ENCODE measurements around the gene ARHGAP24. TPM values are rescaled to one million over a fixed set of nuclear protein-coding genes. Genes with fewer than 3 reads are reported as not detected.

ARHGAP24 gene
- total and polyA plus RNA-seq, 2 of the 13 experiments (the other 11 are each of a cell fraction or from before 2014, with no cell fraction given) = 0.07 to 0.55 TPM

DNA sequence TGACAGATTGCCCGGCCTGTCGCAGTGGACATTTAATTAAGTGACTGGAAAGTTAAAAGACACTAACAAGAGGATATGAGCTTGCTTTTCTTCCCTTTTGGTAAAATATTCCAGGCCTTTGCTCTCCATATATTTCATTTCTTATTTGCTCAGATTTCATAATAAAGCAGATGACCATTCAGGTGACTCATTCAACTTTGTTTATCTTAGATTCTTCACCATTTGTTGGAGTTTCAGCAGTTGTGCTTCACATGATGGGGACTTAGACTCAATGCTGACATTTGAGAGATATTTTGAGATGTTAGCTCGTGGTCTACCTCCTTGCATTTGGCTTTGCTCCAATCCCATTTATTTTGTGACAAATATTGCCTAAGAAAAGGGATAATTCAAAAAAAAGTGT is 312.2 kb downstream of the ARHGAP24 start (continued):
- TF ChIP-seq, protein P1, sequence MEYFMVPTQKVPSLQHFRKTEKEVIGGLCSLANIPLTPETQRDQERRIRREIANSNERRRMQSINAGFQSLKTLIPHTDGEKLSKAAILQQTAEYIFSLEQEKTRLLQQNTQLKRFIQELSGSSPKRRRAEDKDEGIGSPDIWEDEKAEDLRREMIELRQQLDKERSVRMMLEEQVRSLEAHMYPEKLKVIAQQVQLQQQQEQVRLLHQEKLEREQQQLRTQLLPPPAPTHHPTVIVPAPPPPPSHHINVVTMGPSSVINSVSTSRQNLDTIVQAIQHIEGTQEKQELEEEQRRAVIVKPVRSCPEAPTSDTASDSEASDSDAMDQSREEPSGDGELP (IDR thresholded peaks at IDR 0.05; ENCODE audit: borderline replicate concordance, low read depth) = no peak

DNA sequence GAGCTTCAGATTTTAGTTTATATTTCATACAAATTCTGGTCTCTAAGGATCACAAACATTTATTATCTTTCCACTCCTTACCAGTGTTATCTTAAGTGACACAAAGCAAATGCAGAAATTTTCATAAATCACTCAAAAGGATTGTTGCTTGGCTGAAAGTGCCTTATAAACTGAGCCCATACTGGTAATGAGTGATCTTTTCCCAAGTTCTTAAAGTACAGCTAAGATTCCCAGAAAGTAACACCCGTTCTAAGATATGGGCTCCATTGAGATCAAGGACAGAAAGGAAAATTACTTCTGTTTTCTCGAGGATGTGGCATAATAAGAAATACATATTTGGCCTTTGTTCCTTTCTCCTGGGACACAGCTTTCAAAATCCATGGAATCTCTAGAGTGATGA is 313.7 kb downstream of the ARHGAP24 start:
- no peaks in the 10 kb centered on the region for H3K36me3 ChIP-seq (replicated peaks in 1 of 2; ENCODE audit: control insufficient read depth in 1 of 2, insufficient read depth in 2 of 2, low read length in 2 of 2)
- BruUV-seq (replicated peaks) = no TSS peak
- intact Hi-C loops (cut with micrococcal nuclease; ENCODE audit: unreplicated experiment) (loop anchor here (10.0 kb wide), 1 partner anchor 426 kb away; no protein-coding TSS in a partner anchor), in situ Hi-C loops (cut with HindIII; ENCODE audit: extremely low pct_ligation_motif_present, low pct_unique_long_range_greater_than_20kb) (no loop called here)
- POLR2A ChIA-PET = no interaction called here
- ATAC-seq = no peak
- CTCF ChIA-PET (ENCODE audit: low intra/inter-chr PET ratio, low total read pairs) = no interaction called here
- no peak overlapping the region for H2AFZ ChIP-seq (ENCODE audit: low read length)
- TF ChIP-seq, protein P1 (IDR thresholded peaks at IDR 0.05; ENCODE audit: borderline replicate concordance, low read depth) = no peak
- TF ChIP-seq, protein P2, sequence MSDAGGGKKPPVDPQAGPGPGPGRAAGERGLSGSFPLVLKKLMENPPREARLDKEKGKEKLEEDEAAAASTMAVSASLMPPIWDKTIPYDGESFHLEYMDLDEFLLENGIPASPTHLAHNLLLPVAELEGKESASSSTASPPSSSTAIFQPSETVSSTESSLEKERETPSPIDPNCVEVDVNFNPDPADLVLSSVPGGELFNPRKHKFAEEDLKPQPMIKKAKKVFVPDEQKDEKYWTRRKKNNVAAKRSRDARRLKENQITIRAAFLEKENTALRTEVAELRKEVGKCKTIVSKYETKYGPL (CRISPR knock-in tag; IDR thresholded peaks at IDR 0.05) = no peak
- TF ChIP-seq GLI4 (CRISPR knock-in tag; IDR thresholded peaks at IDR 0.05; ENCODE audit: borderline replicate concordance) = no peak
- no peak for TF ChIP-seq SMAD1 (CRISPR knock-in tag; IDR thresholded peaks at IDR 0.05; ENCODE audit: borderline replicate concordance, low read depth)
- TF ChIP-seq, protein P3, sequence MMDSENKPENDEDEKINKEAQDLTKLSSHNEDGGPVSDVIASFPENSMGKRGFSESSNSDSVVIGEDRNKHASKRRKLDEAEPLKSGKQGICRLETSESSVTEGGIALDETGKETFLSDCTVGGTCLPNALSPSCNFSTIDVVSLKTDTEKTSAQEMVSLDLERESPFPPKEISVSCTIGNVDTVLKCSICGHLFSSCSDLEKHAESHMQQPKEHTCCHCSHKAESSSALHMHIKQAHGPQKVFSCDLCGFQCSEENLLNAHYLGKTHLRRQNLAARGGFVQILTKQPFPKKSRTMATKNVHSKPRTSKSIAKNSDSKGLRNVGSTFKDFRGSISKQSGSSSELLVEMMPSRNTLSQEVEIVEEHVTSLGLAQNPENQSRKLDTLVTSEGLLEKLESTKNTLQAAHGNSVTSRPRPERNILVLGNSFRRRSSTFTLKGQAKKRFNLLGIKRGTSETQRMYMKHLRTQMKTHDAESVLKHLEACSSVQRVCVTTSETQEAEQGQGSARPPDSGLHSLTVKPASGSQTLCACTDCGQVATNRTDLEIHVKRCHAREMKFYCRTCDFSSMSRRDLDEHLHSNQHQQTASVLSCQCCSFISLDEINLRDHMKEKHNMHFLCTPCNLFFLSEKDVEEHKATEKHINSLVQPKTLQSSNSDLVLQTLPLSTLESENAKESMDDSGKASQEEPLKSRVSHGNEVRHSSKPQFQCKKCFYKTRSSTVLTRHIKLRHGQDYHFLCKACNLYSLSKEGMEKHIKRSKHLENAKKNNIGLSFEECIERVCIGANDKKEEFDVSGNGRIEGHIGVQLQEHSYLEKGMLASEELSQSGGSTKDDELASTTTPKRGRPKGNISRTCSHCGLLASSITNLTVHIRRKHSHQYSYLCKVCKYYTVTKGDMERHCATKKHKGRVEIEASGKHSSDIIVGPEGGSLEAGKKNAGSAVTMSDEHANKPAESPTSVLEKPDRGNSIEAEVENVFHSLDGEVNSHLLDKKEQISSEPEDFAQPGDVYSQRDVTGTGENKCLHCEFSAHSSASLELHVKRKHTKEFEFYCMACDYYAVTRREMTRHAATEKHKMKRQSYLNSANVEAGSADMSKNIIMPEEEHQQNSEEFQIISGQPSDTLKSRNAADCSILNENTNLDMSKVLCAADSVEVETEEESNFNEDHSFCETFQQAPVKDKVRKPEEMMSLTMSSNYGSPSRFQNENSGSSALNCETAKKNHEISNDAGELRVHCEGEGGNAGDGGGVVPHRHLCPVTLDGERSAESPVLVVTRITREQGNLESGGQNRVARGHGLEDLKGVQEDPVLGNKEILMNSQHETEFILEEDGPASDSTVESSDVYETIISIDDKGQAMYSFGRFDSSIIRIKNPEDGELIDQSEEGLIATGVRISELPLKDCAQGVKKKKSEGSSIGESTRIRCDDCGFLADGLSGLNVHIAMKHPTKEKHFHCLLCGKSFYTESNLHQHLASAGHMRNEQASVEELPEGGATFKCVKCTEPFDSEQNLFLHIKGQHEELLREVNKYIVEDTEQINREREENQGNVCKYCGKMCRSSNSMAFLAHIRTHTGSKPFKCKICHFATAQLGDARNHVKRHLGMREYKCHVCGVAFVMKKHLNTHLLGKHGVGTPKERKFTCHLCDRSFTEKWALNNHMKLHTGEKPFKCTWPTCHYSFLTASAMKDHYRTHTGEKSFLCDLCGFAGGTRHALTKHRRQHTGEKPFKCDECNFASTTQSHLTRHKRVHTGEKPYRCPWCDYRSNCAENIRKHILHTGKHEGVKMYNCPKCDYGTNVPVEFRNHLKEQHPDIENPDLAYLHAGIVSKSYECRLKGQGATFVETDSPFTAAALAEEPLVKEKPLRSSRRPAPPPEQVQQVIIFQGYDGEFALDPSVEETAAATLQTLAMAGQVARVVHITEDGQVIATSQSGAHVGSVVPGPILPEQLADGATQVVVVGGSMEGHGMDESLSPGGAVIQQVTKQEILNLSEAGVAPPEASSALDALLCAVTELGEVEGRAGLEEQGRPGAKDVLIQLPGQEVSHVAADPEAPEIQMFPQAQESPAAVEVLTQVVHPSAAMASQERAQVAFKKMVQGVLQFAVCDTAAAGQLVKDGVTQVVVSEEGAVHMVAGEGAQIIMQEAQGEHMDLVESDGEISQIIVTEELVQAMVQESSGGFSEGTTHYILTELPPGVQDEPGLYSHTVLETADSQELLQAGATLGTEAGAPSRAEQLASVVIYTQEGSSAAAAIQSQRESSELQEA (CRISPR knock-in tag; IDR thresholded peaks at IDR 0.05; ENCODE audit: not compliant biosample characterization) = no peak
- TF ChIP-seq RFX3 (CRISPR knock-in tag; IDR thresholded peaks at IDR 0.05) = no peak
- TF ChIP-seq ZFY (CRISPR knock-in tag; IDR thresholded peaks at IDR 0.05) = no peak
- TF ChIP-seq, protein P4, sequence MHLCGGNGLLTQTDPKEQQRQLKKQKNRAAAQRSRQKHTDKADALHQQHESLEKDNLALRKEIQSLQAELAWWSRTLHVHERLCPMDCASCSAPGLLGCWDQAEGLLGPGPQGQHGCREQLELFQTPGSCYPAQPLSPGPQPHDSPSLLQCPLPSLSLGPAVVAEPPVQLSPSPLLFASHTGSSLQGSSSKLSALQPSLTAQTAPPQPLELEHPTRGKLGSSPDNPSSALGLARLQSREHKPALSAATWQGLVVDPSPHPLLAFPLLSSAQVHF (CRISPR knock-in tag; IDR thresholded peaks at IDR 0.05) = no peak
- TF ChIP-seq ZNF558 (CRISPR knock-in tag; IDR thresholded peaks at IDR 0.05; ENCODE audit: borderline replicate concordance) = no peak
- TF ChIP-seq AGO2 (optimal IDR thresholded peaks at IDR 0.05; ENCODE audit: low read depth, low read length) = no peak
- no peaks in the 10 kb centered on the region for H3K27me3 ChIP-seq (ENCODE audit: control insufficient read depth in 1 of 2, insufficient read depth in 2 of 2, low read length in 2 of 2)
- 0% methylated on average over 2 of the region's 2 CpGs for WGBS (ENCODE audit: low lambda C conversion rate)
- no peaks in the 10 kb centered on the region for H3K9me3 ChIP-seq (ENCODE audit: low read length)
- no peaks in the 10 kb centered on the region for H3K79me2 ChIP-seq (ENCODE audit: insufficient read depth, low read length)
- DNase-seq (ENCODE audit: low spot score) = no peak
- no peak overlapping the region for H3K4me2 ChIP-seq (ENCODE audit: low read depth, low read length)
- H3K9ac ChIP-seq (ENCODE audit: insufficient read depth, low read depth, low read length) = no peak overlapping the region
- FAIRE-seq = no peak
- no peak overlapping the region for H3K4me3 ChIP-seq (replicated peaks in 1 of 3; ENCODE audit: insufficient read depth in 1 of 3, low read depth in 2 of 3, low read length in 3 of 3)
- H3K4me1 ChIP-seq (ENCODE audit: insufficient read depth, low read length) = no peaks in the 10 kb centered on the region
- H4K20me1 ChIP-seq (ENCODE audit: insufficient read depth, low read length) = no peaks in the 10 kb centered on the region
- H3K27ac ChIP-seq (ENCODE audit: extremely low read length, insufficient read depth, low read length) = no peak overlapping the region

Data from HepG2 (cell line).